Esophagus (tissue), 2 donors: ENCODE measurements around the gene TNFSF9. TPM values are rescaled to one million over a fixed set of nuclear protein-coding genes. Genes with fewer than 3 reads are reported as not detected.
"Not testable (repeated sequence)": the region's sequence is repeated elsewhere in the genome, so short reads cannot be mapped to it uniquely, and the experiment has no call there.

ENCODE experiments used
- H3K27ac ChIP-seq, 2 donors: one replicate each; pipeline ENCODE4 v1.5.1; 2013; ENCODE audit warnings: low read depth in 2 of 2, mild to moderate bottlenecking in 2 of 2, inconsistent platforms in 1 of 2, low read length in 1 of 2, moderate library complexity in 1 of 2
- H3K27me3 ChIP-seq, 2 donors: one replicate each; pipeline ENCODE4 v1.6.1; 2013; ENCODE audit warnings: low read length in 2 of 2, control low read depth in 1 of 2, mild to moderate bottlenecking in 1 of 2; ENCODE audit not compliant: insufficient read depth in 2 of 2, control insufficient read depth in 1 of 2
- H3K36me3 ChIP-seq, 2 donors: one replicate each; pipeline ENCODE4 v1.6.1; 2013; ENCODE audit warnings: low read length in 1 of 2; ENCODE audit not compliant: control insufficient read depth in 2 of 2, insufficient read depth in 2 of 2
- H3K4me1 ChIP-seq, 2 donors: one replicate each; pipeline ENCODE4 v1.6.1; 2013; ENCODE audit warnings: low read length in 1 of 2; ENCODE audit not compliant: control insufficient read depth in 2 of 2, insufficient read depth in 2 of 2
- H3K4me3 ChIP-seq, 2 donors: one replicate each; pipeline ENCODE4 v1.5.1; 2013; ENCODE audit warnings: low read length in 2 of 2, mild to moderate bottlenecking in 2 of 2, low read depth in 1 of 2, moderate library complexity in 1 of 2
- H3K9me3 ChIP-seq, 2 donors: one replicate each; pipeline ENCODE4 v1.6.1; 2013; ENCODE audit warnings: mild to moderate bottlenecking in 2 of 2, low read depth in 1 of 2, low read length in 1 of 2, moderate library complexity in 1 of 2; ENCODE audit not compliant: control insufficient read depth in 2 of 2, insufficient read depth in 1 of 2
- WGBS, 2 donors: extraction: QIAGEN DNeasy Blood & Tissue Kit; methylation state at CpG; one replicate each; pipeline ENCODE4 v1.1.7; 2013; 5-methylcytosine and 5-hydroxymethylcytosine counted together
- polyA plus RNA-seq, 2 donors: library from polyadenylated mRNA; stranded (reverse); fragments of 200-250 nt; gene quantifications; one replicate each; pipeline ENCODE4 v1.2.3, GENCODE V29; 2013
- donor health status: healthy with polysubstance abuse.
- donor health status: Bipolar disorder and iron deficiency.

Gene TNFSF9
- polyA plus RNA-seq, 2 donors, result 4.8 to 8.2 TPM

- WGBS, 2 donors, result 82 to 83% methylated on average over 9 of the region's 9 CpGs
- H3K9me3 ChIP-seq, result no peaks in the 10 kb centered on the region
- H3K4me3 ChIP-seq, result no peak overlapping the region
- H3K4me1 ChIP-seq, result peaks cover 0 to 8% of the 10 kb centered on the region in 2 donors
- no peak overlapping the region for H3K27ac ChIP-seq
- H3K27me3 ChIP-seq, result peaks cover 0 to 4% of the 10 kb centered on the region in 2 donors
- no peaks in the 10 kb centered on the region for H3K36me3 ChIP-seq
Observed at GRCh38 chr19:6503407-6504201, 27.2 kb upstream of the TNFSF9 start.

- H3K27ac ChIP-seq, H3K4me3 ChIP-seq, H3K27me3 ChIP-seq, H3K36me3 ChIP-seq, H3K9me3 ChIP-seq, H3K4me1 ChIP-seq: not testable (repeated sequence)
- 83 to 85% methylated on average over 9 of the region's 9 CpGs for WGBS, 2 donors
Observed at GRCh38 chr19:6508028-6508771, 22.6 kb upstream of the TNFSF9 start.

DNA sequence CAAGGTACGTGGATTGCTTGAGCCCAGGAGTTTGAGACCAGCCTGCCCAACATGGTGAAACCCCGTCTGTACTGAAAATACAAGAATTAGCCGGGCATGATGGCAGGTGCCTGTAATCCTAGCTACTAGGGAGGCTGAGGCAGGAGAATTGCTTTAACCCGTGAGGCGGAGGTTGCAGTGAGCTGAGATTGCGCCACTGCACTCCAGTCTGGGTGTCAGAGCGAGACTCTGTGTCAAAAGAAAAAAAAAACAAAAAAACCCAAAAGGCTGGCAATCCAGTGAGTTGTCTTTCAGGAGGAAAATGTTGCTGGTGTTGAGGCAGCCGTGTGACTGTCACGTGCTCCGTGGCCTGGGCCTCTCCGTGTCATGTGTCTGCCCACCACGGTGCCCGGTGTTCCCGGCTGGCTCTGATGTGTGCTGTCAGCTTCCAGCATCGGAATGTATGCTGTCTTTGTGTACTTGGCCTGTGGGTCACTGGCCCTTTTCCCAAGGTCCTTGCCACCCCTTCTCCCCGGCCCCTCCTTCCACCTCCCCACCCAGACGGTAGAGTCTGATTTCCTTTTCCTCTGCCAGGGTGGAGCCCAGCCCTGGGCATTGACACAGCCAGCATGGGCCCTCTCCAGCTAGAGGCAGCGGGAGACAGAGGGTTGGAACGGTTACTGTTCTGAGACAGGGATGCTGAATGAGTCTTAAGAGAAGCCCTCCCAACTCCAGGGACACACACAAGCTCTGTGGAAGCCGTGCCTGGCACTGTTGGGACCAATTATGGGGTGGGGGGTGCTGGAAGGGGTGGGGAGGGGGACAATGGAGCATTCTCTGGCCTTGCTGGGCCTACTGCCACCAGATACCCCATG, 21.5 kb upstream of the TNFSF9 start:
- Histone ChIP-seq H3K27ac (no peak overlapping the region), H3K9me3 (no peaks in the 10 kb centered on the region), H3K27me3 (no peaks in the 10 kb centered on the region), H3K4me1 (no peaks in the 10 kb centered on the region), H3K36me3 (no peaks in the 10 kb centered on the region), H3K4me3 (no peak overlapping the region)
- 63 to 71% methylated on average over 20 of the region's 20 CpGs for WGBS, 2 donors

GRCh38 chr19:6510618-6511017, 20.2 kb upstream of the TNFSF9 start:
- Histone ChIP-seq H3K27ac (no peak overlapping the region), H3K4me1 (no peaks in the 10 kb centered on the region), H3K4me3 (no peak overlapping the region), H3K9me3 (no peaks in the 10 kb centered on the region), H3K36me3 (no peaks in the 10 kb centered on the region), H3K27me3 (no peaks in the 10 kb centered on the region)
- 86 to 93% methylated on average over 7 of the region's 7 CpGs for WGBS, 2 donors

DNA sequence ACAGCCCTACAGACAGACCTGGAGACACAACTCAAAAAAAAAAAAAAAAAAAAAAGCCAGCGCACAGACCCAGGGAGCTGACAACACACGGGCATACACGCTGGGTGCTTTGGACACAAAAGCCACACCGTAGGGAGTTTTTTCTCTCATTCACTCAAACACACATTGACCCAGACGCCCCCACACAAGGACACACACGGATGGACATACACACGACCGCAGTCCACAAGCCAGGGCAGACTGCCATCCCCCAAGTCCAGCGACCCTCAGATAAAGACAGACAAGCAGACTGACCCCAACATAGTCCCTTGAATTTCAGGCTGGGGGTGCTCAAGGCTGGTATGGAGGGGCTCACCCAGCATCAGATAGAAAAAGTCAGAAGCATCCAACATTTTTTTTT, 16.7 kb upstream of the TNFSF9 start:
- Histone ChIP-seq H3K9me3 (no peaks in the 10 kb centered on the region), H3K4me1 (peaks cover 0 to 4% of the 10 kb centered on the region in 2 donors), H3K27ac (no peak overlapping the region), H3K4me3 (no peak overlapping the region), H3K36me3 (no peaks in the 10 kb centered on the region), H3K27me3 (no peaks in the 10 kb centered on the region)
- 66 to 77% methylated on average over 9 of the region's 9 CpGs for WGBS, 2 donors

- no peaks in the 10 kb centered on the region for H3K36me3 ChIP-seq
- H3K9me3 ChIP-seq, result no peaks in the 10 kb centered on the region
- H3K27me3 ChIP-seq, result no peaks in the 10 kb centered on the region
- peaks cover 0 to 4% of the 10 kb centered on the region in 2 donors for H3K4me1 ChIP-seq
- no peak overlapping the region for H3K27ac ChIP-seq
- no peak overlapping the region for H3K4me3 ChIP-seq
- WGBS, 2 donors, result 83 to 88% methylated on average over 15 of the region's 15 CpGs
Observed at GRCh38 chr19:6514926-6515544, 15.8 kb upstream of the TNFSF9 start.

- no peaks in the 10 kb centered on the region for H3K9me3 ChIP-seq
- WGBS, 2 donors, result 0 to 2% methylated on average over 26 of the region's 26 CpGs
- no peaks in the 10 kb centered on the region for H3K36me3 ChIP-seq
- peaks cover 0 to 4% of the 10 kb centered on the region in 2 donors for H3K4me1 ChIP-seq
- no peaks in the 10 kb centered on the region for H3K27me3 ChIP-seq
- peak overlapping the region; percentile 54 to 61 for H3K4me3 ChIP-seq
- H3K27ac ChIP-seq, result peak overlapping the region; percentile 14 to 77
Observed at GRCh38 chr19:6516018-6516658, 14.7 kb upstream of the TNFSF9 start.

GRCh38 chr19:6516659-6517291, 14.1 kb upstream of the TNFSF9 start:
- H3K27me3 ChIP-seq, result no peaks in the 10 kb centered on the region
- WGBS, 2 donors, result 1 to 2% methylated on average over 34 to 38 of the region's 38 CpGs
- H3K36me3 ChIP-seq, result no peaks in the 10 kb centered on the region
- no peaks in the 10 kb centered on the region for H3K9me3 ChIP-seq
- peak overlapping the region; percentile 14 to 77 for H3K27ac ChIP-seq
- H3K4me1 ChIP-seq, result peaks cover 0 to 4% of the 10 kb centered on the region in 2 donors
- H3K4me3 ChIP-seq, result peak overlapping the region; percentile 54 to 61
